Measurements from ENCODE around the gene MTG2.

- TF ChIP-seq CTCF (IDR thresholded peaks at IDR 0.05) = no peak
- TF ChIP-seq POLR2A (IDR thresholded peaks at IDR 0.05) = no peak
Observed at GRCh38 chr20:62235001-62235776, 52.4 kb downstream of the MTG2 start.
